HL-60/S4 (cell line): ENCODE results near the gene GAREM1.
"Not testable (repeated sequence)": the region's sequence is repeated elsewhere in the genome, so short reads cannot be mapped to it uniquely, and the experiment has no call there.

ENCODE experiments used
- in situ Hi-C: fragments of 300-500 bp; cut with MboI; formaldehyde crosslinking; loops from 2 replicates; pipeline ENCODE4 v1.14.3; 2022; ENCODE audit warnings: low sequenced_read_pairs

The GAREM1 gene

GRCh38 chr18:32470714-32471633, at the start of gene GAREM1:
Gene GAREM1, minus strand, starts transcription at chr18:32470882. Its CDS starts 454 bp downstream, at chr18:32470428.
- in situ Hi-C loops, result no loop called here

GRCh38 chr18:32511147-32511546, 40.5 kb upstream of the GAREM1 start:
- in situ Hi-C loops, result no loop called here

- in situ Hi-C loops, result no loop called here
Measured at GRCh38 chr18:32509111-32509510, 38.4 kb upstream of the GAREM1 start.

GRCh38 chr18:32507093-32507492, 36.4 kb upstream of the GAREM1 start:
- in situ Hi-C loops, result no loop called here

GRCh38 chr18:32502014-32502413, 31.3 kb upstream of the GAREM1 start:
- in situ Hi-C loops, result no loop called here

- in situ Hi-C loops, result not testable (repeated sequence)
Measured at GRCh38 chr18:32501242-32501641, 30.6 kb upstream of the GAREM1 start.

- in situ Hi-C loops, result no loop called here
Measured at GRCh38 chr18:32483002-32483401, 12.3 kb upstream of the GAREM1 start.

- in situ Hi-C loops, result no loop called here
Measured at GRCh38 chr18:32482117-32482516, 11.4 kb upstream of the GAREM1 start.

GRCh38 chr18:32480581-32480980, 9.9 kb upstream of the GAREM1 start:
- in situ Hi-C loops, result no loop called here

- in situ Hi-C loops, result no loop called here
Measured at GRCh38 chr18:32478807-32479206, 8.1 kb upstream of the GAREM1 start.

- in situ Hi-C loops, result no loop called here
Measured at GRCh38 chr18:32478317-32478716, 7.6 kb upstream of the GAREM1 start.

GRCh38 chr18:32476106-32476505, 5.4 kb upstream of the GAREM1 start:
- in situ Hi-C loops, result no loop called here

- in situ Hi-C loops, result not testable (repeated sequence)
Measured at GRCh38 chr18:32475069-32475468, 4.4 kb upstream of the GAREM1 start.

GRCh38 chr18:32473325-32473724, 2.6 kb upstream of the GAREM1 start:
- in situ Hi-C loops, result no loop called here

- in situ Hi-C loops, result no loop called here
Measured at GRCh38 chr18:32472841-32473240, 2.2 kb upstream of the GAREM1 start.

- in situ Hi-C loops, result no loop called here
Measured at GRCh38 chr18:32470460-32470713, 295 bp downstream of the GAREM1 start.

GRCh38 chr18:32469691-32470459, 807 bp downstream of the GAREM1 start:
- in situ Hi-C loops, result no loop called here

- in situ Hi-C loops, result no loop called here
Measured at GRCh38 chr18:32469190-32469651, 1.5 kb downstream of the GAREM1 start.

GRCh38 chr18:32468147-32468845, 2.4 kb downstream of the GAREM1 start:
- in situ Hi-C loops, result no loop called here

GRCh38 chr18:32461709-32462272, 8.9 kb downstream of the GAREM1 start:
- in situ Hi-C loops, result no loop called here

GRCh38 chr18:32460171-32460731, 10.4 kb downstream of the GAREM1 start:
- in situ Hi-C loops, result no loop called here
